ENCODE measurements around the gene OR6B3.

Gene OR6B3

GRCh38 chr2:240060977-240061591 is 7.8 kb upstream of the OR6B3 start:
- DNase-seq (ENCODE audit: low read depth) = peak; percentile 62
- TF ChIP-seq CTCF (conservative IDR thresholded peaks at IDR 0.05; ENCODE audit: control insufficient read depth, insufficient read depth, low read depth, low read length) = peak; percentile 68

DNA sequence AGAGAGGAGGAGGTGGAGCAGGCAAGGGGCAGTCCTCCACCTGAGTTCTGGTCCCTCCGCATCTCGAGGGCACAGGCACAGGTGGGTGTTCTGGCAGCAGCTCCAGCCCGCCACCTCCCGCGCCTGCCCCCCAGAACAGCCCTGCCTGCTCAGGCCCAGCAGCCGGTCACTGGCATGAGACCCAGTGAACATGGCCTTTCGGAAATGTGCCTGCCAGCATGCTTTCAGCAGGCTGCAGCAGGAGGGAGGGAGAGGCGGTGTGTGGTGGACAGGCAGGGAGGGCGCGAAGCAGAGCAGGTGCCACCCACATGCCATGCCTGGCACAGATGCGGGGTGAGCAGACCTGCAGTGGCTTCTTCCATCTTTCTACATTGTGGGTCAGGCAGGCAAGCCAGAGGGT is 3.4 kb upstream of the OR6B3 start:
- H3K4me3 ChIP-seq (ENCODE audit: control insufficient read depth, low read depth, low read length) = no peak overlapping the region
- no peak for DNase-seq (ENCODE audit: low read depth)
- no peak for TF ChIP-seq CTCF (conservative IDR thresholded peaks at IDR 0.05; ENCODE audit: control insufficient read depth, insufficient read depth, low read depth, low read length)

More at GRCh38 chr2:240060977-240061591, 7.8 kb upstream of the OR6B3 start:
- no peak overlapping the region for H3K4me3 ChIP-seq (ENCODE audit: control insufficient read depth, low read depth, low read length)

DNA sequence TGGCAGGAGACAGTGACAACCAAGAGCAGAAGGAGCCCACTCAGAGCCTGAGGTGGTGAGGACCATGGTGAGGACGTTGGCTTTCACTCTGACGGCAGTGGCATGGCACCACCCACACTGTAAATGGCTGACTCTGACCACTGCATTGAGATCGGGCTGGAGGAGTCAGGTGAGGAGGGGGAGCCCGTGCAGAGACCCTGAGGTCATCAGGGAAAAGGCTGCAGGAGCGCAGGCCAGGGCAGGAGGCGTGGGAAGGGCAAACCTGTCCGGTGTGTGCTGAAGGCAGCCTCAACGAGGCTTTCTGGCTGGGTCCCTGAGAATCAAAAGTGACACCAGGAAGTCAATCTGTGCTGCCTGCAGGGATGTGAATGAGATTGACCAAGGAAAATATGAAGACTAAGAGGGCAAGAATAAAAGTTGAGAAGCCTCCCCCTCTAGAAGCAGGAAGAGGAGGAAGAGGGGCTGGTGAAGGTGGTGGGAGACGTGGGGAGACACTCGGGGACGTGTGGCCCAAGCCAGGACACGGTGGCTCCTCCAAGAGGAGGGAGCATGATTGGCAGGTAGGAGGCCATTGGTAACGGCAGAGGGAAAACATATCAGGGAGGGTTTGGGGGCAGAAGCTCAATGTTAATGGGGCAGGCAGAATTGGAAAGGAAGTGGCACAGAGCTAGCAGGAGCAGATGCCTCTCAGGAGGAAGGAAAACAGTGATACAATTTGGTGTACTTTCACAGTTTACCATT is 2.0 kb upstream of the OR6B3 start:
- no peak for DNase-seq (ENCODE audit: low read depth)
- H3K4me3 ChIP-seq (ENCODE audit: control insufficient read depth, low read depth, low read length) = no peak overlapping the region
- TF ChIP-seq CTCF (conservative IDR thresholded peaks at IDR 0.05; ENCODE audit: control insufficient read depth, insufficient read depth, low read depth, low read length) = no peak

- DNase-seq (ENCODE audit: low read depth) = no peak
- H3K4me3 ChIP-seq (ENCODE audit: control insufficient read depth, low read depth, low read length) = no peak overlapping the region
- TF ChIP-seq CTCF (conservative IDR thresholded peaks at IDR 0.05; ENCODE audit: control insufficient read depth, insufficient read depth, low read depth, low read length) = no peak
These were observed 797 bp downstream of the OR6B3 start for GRCh38 chr2:240052524-240052923.

- TF ChIP-seq CTCF (conservative IDR thresholded peaks at IDR 0.05; ENCODE audit: control insufficient read depth, insufficient read depth, low read depth, low read length) = no peak
- no peak for DNase-seq (ENCODE audit: low read depth)
- no peak overlapping the region for H3K4me3 ChIP-seq (ENCODE audit: control insufficient read depth, low read depth, low read length)
These were observed 1.6 kb downstream of the OR6B3 start for GRCh38 chr2:240051697-240052096.

DNA sequence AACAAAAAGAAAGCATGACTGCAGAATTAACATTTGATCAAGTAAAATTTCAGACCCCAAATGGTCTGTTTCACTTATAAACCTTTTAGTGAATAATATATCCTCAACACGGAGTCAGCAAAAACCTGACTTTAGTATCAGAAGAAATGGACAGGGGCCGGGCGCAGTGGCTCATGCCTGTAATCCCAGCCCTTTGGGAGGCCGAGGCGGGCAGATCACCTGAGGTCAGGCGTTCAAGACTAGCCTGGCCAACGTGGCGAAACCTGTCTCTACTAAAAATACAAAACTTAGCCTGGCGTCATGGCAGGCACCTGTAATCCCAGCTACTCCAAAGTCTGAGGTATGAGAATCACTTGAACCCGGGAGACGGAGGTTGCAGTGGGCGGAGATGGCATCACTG is 3.0 kb downstream of the OR6B3 start:
- DNase-seq (ENCODE audit: low read depth) = no peak
- no peak overlapping the region for H3K4me3 ChIP-seq (ENCODE audit: control insufficient read depth, low read depth, low read length)
- TF ChIP-seq CTCF (conservative IDR thresholded peaks at IDR 0.05; ENCODE audit: control insufficient read depth, insufficient read depth, low read depth, low read length) = no peak
